ENCODE measurements around the gene MBP. TPM values are rescaled to one million over a fixed set of nuclear protein-coding genes. Genes with fewer than 3 reads are reported as not detected.
"Not testable (repeated sequence)": the region's sequence is repeated elsewhere in the genome, so short reads cannot be mapped to it uniquely, and the experiment has no call there.

The MBP gene
- total RNA-seq, 1 donor from 2014 or later = 24.1 TPM

DNA sequence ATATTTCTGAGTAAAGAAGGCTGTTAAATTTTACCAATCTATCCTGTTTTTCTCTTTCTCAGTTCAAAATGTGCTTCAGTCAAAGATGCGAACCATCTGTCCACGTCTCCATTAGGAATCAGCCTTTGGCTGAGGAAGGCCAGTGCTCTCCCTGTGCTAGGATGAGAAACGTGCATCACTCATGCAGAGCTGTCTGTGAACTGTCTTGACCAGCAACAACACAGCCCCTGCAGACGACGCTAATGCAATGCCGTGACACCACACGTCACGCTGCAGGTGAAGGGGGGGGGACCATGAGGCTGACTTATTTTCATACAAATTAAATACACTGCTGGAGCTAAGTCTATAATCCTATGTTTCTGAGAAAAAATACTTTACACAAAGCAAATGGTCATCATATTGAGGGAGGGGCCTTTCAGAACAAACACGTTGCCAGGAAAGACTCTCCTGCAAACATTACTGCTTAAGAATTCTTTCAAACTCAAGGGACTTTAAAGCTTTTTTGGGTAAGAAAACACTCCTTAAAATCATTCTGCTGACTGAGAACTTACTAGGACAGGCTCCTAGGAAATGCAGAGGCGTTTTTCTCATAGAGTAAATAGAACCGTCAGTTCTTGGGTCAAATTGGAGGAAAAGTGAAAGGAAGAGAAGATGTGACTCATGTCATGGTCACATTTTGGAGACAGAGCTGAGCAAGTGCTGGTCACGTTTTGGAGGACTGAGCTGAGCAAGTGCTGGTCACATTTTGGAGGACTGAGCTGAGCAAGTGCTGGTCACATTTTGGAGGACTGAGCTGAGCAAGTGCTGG lies 97.0 kb downstream of the MBP start:
- ATAC-seq (no peak), DNase-seq (ENCODE audit: low spot score) (no peak)

DNA sequence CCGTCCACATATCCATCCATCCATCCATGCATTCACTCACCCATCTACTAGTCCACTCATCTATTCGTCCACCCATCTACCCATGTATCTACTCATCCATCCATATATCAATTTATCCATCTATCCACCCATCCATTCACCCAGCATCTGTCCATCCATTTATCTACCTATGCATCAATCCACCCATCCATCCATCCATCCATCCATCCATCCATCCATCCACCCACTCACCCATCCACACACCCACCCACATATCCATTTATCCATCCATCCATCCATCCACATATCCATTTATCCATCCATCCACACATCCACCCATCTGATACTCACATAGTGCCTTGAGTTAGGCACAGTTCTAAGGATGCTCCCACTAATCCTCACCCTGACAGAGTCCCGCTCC lies 99.0 kb downstream of the MBP start:
- ATAC-seq (no peak), DNase-seq (ENCODE audit: low spot score) (no peak)

DNA sequence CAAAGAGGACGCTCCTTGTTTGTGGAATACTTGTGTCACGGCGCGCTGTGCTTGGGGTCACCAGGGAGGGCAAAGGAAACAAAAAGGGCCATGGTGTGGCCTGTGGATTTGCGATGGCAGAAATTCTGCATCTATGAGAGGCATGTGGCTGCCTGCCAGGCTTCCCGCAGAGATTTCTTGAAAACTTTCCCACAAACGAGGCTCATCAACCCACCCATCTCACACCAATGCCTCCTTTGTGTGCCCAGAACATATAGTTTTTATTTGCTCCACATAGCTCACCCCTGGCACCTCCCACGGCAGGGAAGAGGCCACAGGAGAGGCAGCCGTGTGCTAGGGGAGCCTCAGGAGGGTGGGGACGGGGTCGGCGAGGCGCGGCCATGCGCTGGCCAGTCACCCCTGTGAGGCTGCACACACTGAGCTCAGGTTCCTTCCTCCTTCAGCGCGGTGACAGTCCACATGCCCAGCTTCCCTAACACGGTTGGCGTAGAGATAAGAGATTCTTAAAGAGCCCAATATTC lies 100.3 kb downstream of the MBP start:
- no peak for ATAC-seq
- DNase-seq (ENCODE audit: low spot score) = no peak

DNA sequence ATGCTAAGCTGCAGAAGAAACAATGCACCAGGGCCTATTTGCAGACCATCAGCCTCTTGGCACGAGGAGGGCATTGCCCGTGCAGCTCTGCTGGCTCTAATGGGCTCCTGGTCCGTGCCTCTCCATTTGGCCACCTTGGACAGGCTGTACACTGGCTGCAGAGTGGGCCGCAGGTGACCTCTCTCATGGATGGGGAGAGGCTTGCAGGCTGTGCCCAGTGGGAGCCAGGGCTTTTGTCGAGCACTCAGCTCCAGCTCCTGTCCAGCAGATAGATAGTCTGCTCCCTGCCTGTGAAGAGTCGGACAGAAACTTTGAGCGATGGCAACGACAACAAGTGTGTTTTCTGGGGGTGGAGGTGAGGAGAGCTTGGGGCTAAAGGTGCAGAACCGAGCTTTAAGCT lies 100.9 kb downstream of the MBP start:
- DNase-seq (ENCODE audit: low spot score) (no peak), ATAC-seq (no peak)

DNA sequence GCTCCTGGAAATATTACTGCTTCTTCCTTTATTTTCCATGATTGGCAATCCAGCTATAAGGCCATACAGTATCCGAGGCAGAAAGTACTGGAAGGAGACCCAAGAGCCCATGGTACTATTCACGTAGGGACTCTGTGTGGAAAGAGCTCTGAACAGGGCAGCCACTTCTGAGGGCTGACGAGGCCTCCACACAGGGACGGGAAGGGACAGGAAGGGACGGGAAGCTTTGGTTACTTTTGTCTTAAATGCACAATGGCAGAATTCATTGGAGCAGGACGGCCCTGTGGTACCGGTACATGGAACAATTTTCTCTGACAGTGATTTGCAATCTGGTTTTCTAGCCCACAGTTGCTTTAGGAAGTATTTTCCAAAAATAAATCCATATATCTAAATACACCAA lies 102.4 kb downstream of the MBP start:
- DNase-seq (ENCODE audit: low spot score) (no peak), ATAC-seq (no peak)

DNA sequence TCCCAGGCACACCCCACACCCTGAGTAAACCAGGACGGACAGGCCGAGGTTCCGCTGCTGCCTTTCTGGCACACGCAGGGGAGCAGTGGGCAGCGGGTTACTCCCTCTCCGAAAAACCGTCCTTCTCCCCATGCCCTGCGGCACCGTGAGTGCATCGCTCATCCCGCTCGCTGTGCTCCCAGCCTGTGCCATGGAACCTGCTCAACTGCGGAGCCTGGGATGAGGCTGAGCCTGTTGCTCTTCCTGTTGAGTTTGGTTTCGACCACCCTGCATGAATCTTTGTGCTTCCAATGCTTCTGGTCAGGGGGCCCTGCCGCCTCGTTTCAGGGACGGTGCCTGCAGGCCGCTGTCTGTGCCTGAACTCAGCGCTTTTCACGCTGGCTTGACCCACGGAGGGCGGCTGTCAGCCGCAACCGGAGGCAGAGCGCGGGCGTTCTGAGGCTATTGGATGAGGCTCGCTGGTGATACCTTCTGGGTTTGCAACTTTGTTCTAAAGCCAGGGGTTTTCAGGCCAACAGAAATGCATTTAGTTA lies 106.7 kb downstream of the MBP start:
- DNase-seq (ENCODE audit: low spot score) (no peak), ATAC-seq (no peak)

DNA sequence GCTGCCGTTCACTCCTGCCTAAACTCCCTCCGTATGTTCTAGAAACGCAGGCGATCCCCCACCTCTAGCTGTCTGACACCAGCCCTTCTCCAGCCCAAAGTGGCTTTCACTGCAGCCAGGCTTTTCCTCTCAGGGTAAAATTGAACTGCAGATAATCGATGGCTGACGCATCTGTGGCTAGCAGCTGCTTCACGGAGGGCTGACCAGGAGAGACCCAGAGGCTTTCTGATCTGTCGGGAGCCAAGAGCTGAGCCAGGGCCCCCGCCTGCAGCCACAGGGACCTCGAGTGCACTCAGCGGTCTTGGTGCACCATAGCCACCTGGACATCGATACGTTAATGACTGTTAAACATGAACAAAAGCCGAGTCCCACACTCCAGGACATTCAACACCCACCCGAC lies 107.5 kb downstream of the MBP start:
- ATAC-seq (no peak), DNase-seq (ENCODE audit: low spot score) (no peak)

DNA sequence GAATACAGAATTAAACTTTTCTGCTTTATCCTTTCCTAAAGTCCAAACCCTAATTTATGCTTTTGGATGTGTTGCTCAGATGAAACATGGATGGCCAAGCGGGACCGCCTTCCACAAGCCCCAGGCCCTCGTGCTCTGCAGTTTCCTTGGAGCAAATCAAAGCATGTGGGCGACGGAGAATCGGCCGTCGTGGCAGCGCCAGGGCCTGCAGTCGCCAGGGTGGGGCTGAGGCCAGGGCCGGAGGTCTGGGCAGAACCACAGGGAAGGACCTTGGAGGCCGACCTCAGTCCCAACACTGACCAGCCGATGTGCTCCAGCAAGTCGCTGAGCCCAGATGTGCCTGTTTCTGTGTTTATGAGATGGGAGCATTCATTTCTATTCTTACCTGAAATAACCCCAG lies 108.1 kb downstream of the MBP start:
- DNase-seq (ENCODE audit: low spot score) (no peak), ATAC-seq (no peak)

DNA sequence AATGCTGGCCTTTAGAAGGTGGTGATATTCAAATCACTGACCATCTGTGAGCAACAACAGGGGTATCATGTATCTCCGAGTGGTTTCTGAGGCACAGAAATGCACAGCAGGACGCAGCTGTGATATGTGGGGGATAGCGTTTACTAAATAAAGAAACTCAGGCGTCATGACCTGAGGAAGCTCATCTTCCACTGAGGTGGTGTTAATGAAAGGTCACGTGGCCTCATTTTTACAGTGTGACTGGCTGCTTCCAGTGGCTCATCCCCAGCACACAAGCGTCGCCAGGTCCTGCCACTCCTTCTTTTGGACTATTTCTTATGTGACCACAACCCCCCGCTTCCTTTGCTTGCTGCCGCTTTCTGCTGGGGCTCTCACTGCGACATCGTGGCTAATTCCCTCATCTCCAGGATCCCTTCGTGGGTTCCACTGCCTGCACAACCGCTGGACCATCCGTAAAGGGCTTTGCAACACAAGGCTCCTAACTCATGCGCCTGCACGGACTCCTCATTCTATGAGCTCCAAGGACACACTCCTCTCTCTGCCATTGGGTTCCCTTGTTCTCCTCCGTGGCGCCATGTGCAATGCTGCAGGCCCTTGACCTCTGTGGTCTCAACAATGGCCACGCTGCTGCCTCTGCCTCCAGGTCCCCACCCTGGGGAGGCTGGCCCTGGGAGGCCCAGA lies 109.3 kb downstream of the MBP start:
- no peak for ATAC-seq
- DNase-seq (ENCODE audit: low spot score) = no peak

DNA sequence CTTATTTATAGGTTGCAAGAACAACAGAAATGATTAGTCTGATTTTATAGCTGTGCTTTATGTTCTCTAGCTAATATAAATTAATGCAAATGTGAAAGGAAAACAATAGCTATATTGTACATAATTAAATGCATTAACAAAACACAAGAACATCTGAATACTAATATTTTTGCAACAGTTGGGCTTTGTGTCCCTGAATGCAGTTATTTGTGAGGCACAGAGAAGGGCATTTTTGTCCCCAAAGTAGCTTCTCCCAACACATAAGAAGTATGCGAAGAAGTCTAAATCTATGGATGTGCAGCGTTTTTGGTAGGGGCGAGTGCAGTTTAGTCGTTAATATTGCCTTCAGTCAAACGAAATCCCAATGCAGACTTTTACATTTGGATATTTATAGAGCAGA lies 110.0 kb downstream of the MBP start:
- DNase-seq (ENCODE audit: low spot score) = no peak
- ATAC-seq = no peak

DNA sequence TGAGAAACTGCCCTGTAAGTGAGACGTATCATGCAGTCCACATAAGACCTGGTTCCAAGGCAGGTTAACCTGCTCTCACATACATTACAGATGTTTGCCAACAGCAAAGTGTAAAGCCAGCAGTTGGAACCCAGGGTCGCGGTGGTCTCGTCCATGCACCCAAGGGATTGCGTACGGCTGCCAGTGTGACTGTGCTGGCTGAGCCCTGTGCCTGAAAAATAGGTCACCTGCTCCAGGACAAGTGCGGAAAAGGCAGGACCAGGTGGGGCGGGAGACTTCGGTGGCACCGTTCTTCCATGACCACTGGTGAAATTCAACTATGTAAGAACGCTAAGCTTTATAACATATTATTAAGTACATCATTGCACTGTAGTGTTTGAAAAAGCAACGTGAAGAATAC lies 110.5 kb downstream of the MBP start:
- no peak for ATAC-seq

DNA sequence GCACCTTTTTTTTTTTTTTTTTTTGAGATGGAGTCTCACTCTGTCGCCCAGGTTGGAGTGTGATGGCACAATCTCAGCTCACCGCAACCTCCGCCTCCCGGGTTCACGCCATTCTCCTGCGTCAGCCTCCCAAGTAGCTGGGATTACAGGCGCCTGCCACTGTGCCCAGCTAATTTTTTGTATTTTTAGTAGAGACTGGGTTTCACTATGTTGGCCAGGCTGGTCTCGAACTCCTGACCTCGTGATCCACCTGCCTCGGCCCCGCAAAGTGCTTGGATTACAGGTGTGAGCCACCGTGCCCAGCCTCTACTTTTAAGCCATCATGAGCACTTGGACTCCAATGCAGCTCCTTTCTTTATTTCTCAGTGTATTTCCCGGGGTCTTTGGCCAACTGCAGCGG lies 111.1 kb downstream of the MBP start:
- ATAC-seq; DNase-seq (ENCODE audit: low spot score): not testable (repeated sequence)

More for the DNA sequence above, 110.5 kb downstream of the MBP start:
- DNase-seq (ENCODE audit: low spot score) = no peak

DNA sequence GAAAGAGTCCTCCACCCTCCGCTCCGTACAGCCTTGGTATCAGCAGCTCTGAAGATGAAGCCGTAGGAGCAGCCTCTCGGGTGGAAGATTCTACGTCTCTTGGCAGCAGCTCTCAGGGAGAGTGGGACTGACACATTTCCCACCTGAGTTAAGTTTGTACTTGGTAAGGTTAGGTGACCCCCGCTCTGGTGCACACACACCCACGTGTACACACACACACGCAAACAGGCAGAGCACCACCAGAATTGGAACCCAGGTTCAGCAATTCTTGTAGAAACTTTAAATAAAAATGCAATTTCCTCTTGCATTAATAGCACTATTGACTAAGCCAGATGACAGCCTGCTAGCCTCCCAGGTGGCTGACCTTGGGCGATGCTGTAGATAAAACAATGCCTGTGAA lies 111.5 kb downstream of the MBP start:
- ATAC-seq = no peak

DNA sequence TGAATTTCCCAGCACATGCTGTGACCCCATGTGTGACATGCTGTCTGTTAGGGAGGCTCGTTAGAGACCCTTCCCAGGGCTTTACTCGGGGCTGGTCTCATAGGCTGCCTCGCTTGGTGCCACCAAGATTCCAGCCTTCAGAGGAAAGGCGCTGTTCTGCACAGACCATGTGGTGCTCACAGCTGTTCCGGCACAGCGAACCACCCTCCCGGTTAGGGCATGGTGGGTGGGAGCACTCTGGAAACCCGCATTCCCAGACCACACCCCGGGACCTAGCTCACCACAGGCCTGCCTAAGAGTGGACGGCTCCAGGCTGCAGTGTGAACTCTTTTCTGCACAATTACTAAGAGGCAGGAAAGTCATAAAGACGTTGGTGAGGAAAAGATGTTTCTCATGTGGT lies 112.0 kb downstream of the MBP start:
- ATAC-seq (no peak), DNase-seq (ENCODE audit: low spot score) (no peak)

More for the DNA sequence above, 111.5 kb downstream of the MBP start:
- no peak for DNase-seq (ENCODE audit: low spot score)

DNA sequence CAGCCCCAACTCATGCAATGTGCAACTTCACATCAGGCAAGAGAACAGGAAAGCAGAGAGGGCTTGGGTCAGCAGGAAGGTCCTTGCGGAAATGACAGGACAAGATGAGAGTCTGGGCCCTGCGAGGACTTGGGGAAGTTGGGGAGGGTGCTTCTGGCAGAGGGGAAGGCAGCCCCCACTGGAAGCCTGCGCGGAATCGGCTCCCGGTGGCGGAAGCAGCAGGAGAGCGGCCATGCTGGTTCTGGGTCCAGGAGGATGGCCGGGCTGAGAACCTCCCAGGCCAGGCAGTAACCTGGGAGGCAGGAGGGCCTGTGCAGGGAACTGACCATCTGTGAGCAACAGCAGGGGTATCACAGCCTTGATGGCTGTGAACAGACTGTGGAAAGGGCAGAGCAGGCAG lies 112.9 kb downstream of the MBP start:
- ATAC-seq (no peak), DNase-seq (ENCODE audit: low spot score) (no peak)

DNA sequence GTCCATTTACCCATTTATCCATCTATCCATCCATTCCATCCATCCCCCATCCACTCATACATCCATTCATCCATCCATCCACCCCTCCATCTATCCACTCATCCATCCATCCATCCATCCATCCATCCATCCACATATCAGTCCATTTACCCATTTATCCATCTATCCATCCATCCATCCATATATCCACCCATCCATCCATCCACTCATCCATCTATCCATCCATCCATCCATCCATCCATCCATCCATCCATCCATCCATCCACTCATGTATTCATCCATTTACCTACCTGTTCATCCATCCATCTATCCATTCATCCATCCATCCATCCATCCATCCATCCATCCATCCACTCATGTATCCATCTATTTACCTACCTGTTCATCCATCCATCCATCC lies 113.9 kb downstream of the MBP start:
- DNase-seq (ENCODE audit: low spot score); ATAC-seq: not testable (repeated sequence)

DNA sequence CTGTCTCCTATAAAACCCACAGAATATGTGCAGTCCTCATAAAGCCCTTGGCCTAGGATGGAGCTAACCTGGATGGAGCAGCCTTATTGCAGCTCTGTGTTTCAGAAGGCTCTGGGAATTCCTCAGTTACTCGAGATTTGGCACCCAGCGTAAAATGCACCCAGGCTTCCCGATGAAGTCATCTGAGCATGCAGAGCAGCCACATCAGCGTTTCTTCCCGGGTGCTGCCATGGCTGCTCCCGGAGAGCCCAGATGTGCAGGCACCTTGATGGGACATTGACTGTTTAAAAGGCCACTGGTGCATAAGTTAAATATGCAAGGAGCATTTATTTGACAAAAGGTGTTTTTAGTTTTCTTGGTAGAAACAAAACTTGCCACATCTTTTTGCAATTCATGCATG lies 115.2 kb downstream of the MBP start:
- no peak for DNase-seq (ENCODE audit: low spot score)
- ATAC-seq = no peak

DNA sequence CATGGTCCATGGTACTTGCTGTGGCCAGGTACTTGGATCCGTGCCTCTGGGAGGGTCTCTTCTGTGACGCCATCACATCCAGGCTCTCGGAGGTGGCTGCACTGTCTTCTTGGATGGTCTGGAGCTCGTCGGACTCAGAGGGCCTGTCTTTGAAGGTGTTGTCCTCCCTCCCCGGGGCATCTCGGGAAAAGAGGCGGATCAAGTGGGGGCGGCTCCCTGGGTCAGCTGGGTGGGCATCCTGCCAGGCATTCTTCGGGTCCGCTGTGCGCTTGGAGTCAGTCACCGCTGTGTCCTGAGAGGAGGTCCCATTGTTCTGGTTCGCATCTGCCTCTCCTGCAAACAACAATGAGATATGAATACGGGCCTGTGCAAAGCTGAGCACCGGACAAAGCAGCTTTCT lies 115.6 kb downstream of the MBP start:
- ATAC-seq (no peak), DNase-seq (ENCODE audit: low spot score) (no peak)

DNA sequence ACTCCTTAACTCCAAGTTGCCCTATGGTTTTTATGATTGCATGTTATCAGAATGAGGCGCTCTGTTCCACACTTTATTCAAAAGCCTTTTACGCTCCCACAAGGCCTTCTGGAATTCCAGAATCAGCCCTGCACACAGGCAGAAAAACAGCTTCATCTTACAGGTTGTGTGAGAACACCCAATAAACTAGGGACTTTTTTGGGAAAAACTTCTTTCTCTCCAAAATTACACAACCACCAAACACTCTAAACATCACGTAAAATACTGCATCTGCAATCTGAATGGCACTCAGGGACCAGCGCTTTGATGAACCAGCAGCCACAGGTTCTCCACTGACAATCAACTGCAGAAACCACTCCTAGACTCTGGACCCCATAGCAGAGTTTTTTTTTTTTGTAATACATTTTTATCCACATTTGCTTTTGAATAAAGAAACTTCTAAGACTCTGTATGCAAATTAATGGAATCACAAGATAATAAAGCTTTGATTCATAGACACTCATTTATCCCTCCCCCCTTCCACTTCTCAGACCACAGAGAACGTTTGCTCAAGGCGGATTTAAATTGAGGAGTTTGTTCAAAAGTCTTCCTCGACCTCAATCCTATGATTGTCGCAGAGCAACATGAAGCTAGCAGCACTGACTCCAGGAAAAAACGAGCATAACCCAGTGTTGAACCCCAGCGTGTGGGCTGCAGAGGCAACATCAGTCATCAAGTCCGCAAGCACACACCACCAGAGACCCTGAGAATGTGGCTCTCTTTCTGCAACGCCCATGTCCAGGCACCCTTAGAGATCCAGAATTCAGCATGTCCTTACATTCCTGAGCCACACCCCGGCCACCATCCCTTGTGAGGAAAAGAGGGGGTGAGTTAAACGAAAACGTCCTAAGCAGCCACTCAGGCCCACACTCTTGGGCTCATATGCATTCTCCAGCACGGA lies 116.5 kb downstream of the MBP start:
- ATAC-seq (no peak), DNase-seq (ENCODE audit: low spot score) (no peak)

DNA sequence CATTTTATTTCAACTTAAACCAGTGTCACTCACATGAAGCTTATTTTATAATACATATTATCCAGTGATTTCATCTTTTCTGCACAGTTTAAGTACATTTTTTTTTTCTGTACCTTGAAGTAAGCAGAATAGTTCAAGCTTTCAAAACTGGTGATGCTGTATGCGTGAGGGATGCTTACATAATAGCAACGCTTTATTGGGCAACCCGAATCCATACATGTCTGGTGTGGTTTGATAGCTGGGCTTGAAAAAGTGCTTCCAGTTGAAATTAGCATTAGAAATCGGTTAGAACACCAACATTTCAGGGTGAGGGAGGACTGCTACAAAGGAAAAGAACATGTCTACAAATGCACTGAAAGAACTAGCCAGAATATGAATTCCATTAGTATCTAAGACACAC lies 117.4 kb downstream of the MBP start:
- no peak for ATAC-seq
- no peak for DNase-seq (ENCODE audit: low spot score)

DNA sequence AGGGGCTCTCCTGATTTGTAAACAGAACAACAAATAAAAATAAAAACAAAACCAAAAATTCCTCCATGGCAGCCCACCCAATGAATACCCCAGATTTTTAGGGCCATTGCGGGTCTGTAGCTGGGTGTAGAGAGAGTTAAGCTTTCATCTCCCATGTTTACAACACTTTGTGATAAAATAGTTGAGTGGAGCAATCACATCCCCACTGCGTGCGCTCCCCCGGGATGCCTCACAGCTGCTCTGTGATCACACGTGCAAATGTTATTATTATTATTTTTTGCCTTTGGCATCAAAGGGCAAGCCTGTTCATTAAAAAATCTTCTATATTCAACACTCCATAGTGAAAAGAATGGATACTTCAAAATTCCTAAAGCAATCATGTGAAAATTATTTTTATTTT lies 118.0 kb downstream of the MBP start:
- no peak for DNase-seq (ENCODE audit: low spot score)
- no peak for ATAC-seq

All from left lobe of liver (tissue), 2 donors.